ENCODE results near the gene ZNF207. TPM values are rescaled to one million over a fixed set of nuclear protein-coding genes. Genes with fewer than 3 reads are reported as not detected.
A peak's percentile ranks its signal among the peaks of the same experiment; 100 is the strongest.
"Not testable (repeated sequence)": the region's sequence is repeated elsewhere in the genome, so short reads cannot be mapped to it uniquely, and the experiment has no call there.

ZNF207 gene
- total RNA-seq, 2 experiments from 2014 or later = 197 to 231 TPM

DNA sequence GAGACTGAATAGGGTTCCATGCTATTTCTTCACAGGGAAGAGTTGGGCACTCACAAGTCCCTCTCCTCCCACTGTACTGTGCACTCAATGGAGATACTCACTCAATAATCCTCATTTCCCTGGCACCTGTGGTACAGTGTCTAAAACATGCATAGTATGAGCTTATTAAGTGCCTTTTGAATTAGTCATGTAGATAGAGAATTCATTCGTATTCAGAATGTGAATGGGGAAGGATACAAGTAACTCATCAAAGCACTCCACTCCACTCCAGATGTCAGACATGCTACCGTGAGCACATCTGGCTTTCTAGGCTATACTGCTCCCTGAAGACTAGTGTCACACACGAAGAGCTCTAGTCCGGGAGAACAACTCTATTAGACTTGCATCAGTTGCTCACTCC is 14.3 kb upstream of the ZNF207 start:
- Mint-ChIP-seq H3K27me3 (no peaks in the 10 kb centered on the region), H3K4me1 (peaks cover 14% of the 10 kb centered on the region), H3K4me3 (no peak overlapping the region), H3K27ac (no peak overlapping the region), H3K9me3 (ENCODE audit: low read depth) (no peaks in the 10 kb centered on the region), H3K36me3 (ENCODE audit: low read depth) (peaks cover 22% of the 10 kb centered on the region)
- POLR2A ChIA-PET = no interaction called here
- ATAC-seq (no peak), DNase-seq (no peak)
- intact Hi-C loops (cut with DNase I, micrococcal nuclease) = no loop called here
- CTCF ChIA-PET = no interaction called here

DNA sequence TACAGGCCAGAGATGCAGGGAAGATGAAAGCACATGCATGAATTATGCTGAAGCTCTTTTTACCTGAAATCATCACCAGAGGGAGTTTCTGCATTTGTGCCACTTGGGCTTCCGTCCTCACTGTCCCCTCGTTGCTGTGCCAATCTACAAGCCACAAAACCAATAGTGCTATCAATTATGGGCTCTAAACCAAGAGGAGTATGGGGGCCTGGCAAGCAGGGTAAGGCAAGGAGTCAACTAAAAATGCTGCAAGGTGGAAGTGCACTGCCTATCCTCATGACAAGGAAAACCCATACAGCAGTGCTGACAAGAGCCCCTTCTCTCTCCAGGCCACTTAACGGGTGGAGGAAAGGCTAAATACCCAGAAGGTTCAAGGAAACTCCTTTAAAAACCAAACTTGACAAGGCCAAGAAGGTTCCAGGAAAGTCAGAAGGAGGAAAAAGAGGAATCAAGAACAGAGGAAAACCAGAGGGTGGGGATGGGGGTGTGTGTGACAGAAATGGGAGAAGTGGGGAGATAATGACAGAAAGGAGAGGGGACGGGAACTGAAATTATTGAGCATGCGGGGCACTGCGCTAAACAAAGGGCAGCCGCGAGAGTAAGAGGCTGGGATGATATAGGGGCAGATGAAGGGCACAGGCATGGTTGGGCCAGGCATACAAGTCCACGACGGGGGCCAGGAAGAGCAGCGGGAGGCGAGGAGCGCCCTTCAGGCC is 8.7 kb upstream of the ZNF207 start:
- CTCF ChIA-PET = interaction anchor here (0.6 to 1.3 kb wide), 4 partner anchors 10 to 415 kb away, joined by 3 to 6 read pairs (median 4); partner anchors contain the start of gene PSMD11
- peak overlapping the region; percentile 88 for H3K4me3 Mint-ChIP-seq
- H3K27ac Mint-ChIP-seq = peak overlapping the region; percentile 96
- ATAC-seq = peak; percentile 45
- no peaks in the 10 kb centered on the region for H3K27me3 Mint-ChIP-seq
- POLR2A ChIA-PET = interaction anchor here (0.6 to 0.8 kb wide), 5 partner anchors 9 to 144 kb away, joined by 3 to 4 read pairs (median 3); partner anchors contain the start of gene PSMD11
- peaks cover 9% of the 10 kb centered on the region for H3K36me3 Mint-ChIP-seq (ENCODE audit: low read depth)
- H3K9me3 Mint-ChIP-seq (ENCODE audit: low read depth) = no peaks in the 10 kb centered on the region
- intact Hi-C loops (cut with DNase I, micrococcal nuclease) = loop anchor here (1.0 to 5.0 kb wide), 3 partner anchors 9 to 536 kb away; partner anchors contain the start of genes MYO1D (in 1 of the 2) and ZNF207 (in 1 of the 2)
- peak; percentile 74 for DNase-seq
- peaks cover 17% of the 10 kb centered on the region for H3K4me1 Mint-ChIP-seq

DNA sequence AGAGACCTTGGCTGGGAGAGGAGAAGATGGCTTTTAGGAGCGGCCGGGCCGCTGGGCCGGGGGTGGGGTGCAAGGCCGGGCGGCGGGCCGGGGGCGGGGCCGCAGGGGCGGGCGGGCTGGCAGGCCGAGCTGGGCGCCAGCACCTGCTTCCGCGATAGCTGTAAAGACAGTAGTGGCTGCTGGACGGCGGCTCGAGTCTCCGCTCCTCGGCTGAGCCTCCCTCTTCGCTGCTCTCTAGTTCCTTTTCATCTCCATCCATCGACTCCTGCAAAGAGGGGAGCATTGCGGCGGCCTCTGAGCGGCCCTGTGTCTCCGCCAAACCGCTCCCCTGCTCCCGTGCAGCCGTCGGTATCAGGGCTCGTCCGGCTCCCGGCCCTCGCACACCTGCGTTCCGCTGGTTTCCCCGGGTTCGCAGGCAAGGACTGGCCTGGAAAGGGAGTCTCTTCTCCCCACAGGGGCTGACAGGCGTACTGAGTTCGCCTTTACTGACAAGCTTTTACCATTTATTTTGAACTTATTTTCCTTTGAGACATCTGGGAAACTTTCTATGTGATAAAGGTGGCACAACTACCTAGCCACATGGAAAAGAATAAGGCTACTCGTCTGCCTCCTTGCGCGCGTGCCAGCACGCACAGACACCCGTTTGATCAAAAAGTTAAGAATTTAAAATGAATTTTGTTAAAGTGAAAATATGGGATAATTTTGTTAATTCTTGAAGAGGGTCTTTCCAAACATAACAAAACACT is 7.9 kb upstream of the ZNF207 start, which contains the start of gene C17orf75:
Gene C17orf75 (minus strand): TSS at position 317 of the 746 bp plus-strand sequence. CDS start 34 bp downstream, at position 283.
- H3K4me3 Mint-ChIP-seq = peak within 1 kb of the TSS; percentile 88

GRCh38 chr17:32342603-32343325 is 7.2 kb upstream of the ZNF207 start:
- ATAC-seq = no peak
- ChIA-PET CTCF (interaction anchor here (0.7 kb wide), 1 partner anchor 11 kb away, joined by 3 read pairs; no protein-coding TSS in a partner anchor), POLR2A (no interaction called here)
- Mint-ChIP-seq H3K4me3 (peak overlapping the region; percentile 88), H3K4me1 (peaks cover 17% of the 10 kb centered on the region), H3K27ac (peak overlapping the region; percentile 86), H3K36me3 (ENCODE audit: low read depth) (peaks cover 9% of the 10 kb centered on the region), H3K27me3 (no peaks in the 10 kb centered on the region), H3K9me3 (ENCODE audit: low read depth) (no peaks in the 10 kb centered on the region)
- DNase-seq = no peak
- intact Hi-C loops (cut with DNase I, micrococcal nuclease) = loop anchor here (1.0 to 5.0 kb wide), 4 partner anchors 8 to 415 kb away; partner anchors contain the start of genes PSMD11 (in 1 of the 2), RHOT1 (in 1 of the 2) and ZNF207 (in 1 of the 2)

More for the DNA sequence above, 7.9 kb upstream of the ZNF207 start, which contains the start of gene C17orf75:
- ChIA-PET POLR2A (no interaction called here), CTCF (interaction anchor here (0.7 kb wide), 1 partner anchor 11 kb away, joined by 3 read pairs; no protein-coding TSS in a partner anchor)
- Mint-ChIP-seq H3K27ac (peak within 1 kb of the TSS; percentile 96), H3K36me3 (ENCODE audit: low read depth) (peaks cover 9% of the 10 kb centered on the region), H3K4me1 (peaks cover 17% of the 10 kb centered on the region), H3K9me3 (ENCODE audit: low read depth) (no peaks in the 10 kb centered on the region), H3K27me3 (no peaks in the 10 kb centered on the region)
- DNase-seq (peak; percentile 90), ATAC-seq (peak; percentile 94)
- intact Hi-C loops (cut with DNase I, micrococcal nuclease) = loop anchor here (1.0 to 5.0 kb wide), 5 partner anchors 8 to 535 kb away; partner anchors contain the start of genes ZNF207 (in 2 of the 2), MYO1D (in 1 of the 2), PSMD11 (in 1 of the 2) and RHOT1 (in 1 of the 2)

DNA sequence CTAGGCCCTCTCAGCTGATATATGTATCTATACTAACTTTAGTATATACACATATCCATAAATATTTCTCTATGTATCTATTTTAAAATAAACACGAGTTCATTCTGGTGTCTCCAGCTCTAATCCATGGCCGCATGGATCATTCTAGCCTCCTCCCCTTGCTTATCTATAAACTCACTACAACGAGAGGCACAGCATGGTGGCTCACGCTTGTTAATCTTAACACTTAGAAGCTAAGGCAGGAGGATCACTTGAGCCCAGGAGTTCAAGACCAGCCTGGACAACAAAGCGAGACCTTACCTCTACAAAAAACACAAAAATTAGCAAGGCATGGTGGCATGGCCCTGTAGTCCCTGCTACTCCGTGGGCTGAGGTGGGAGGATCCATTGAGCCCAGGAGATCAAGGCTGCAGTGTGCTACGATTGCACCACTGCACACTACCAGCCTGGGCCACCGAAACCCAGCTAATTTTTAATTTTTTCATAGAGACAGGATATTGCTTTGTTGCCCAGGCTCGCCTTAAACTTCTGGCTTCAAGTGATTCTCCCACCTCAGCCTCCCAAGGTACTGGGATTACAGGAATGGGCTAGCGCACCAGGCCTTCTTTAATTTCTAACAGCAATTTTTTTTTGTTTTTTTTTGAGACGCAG is 3.9 kb upstream of the ZNF207 start:
- CTCF ChIA-PET = interaction anchor here (0.6 to 0.7 kb wide), 2 partner anchors 13 to 207 kb away, joined by 3 read pairs; no protein-coding TSS in a partner anchor
- intact Hi-C loops (cut with DNase I, micrococcal nuclease) = no loop called here
- no peak overlapping the region for H3K4me3 Mint-ChIP-seq
- POLR2A ChIA-PET = no interaction called here
- no peak overlapping the region for H3K27ac Mint-ChIP-seq
- peaks cover 15% of the 10 kb centered on the region for H3K4me1 Mint-ChIP-seq
- no peaks in the 10 kb centered on the region for H3K27me3 Mint-ChIP-seq
- no peak for ATAC-seq
- DNase-seq = no peak
- H3K9me3 Mint-ChIP-seq (ENCODE audit: low read depth) = no peaks in the 10 kb centered on the region
- H3K36me3 Mint-ChIP-seq (ENCODE audit: low read depth) = peaks cover 16% of the 10 kb centered on the region

DNA sequence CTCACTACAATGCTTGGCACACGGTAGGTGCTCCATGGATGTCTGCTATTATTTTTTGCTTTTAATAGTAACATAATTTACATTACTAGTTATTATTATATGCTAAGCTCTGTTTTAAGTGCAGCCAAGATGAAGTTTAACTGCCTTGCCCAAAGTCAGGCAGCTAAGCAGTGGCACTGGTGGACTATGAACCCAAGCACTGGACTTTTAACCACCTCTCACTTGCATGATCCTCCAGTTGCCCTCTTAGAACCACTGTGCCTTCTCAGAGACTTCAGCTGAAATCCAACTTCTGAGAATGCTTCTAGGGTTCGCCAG is 1.5 kb upstream of the ZNF207 start:
- intact Hi-C loops (cut with DNase I, micrococcal nuclease) = no loop called here
- Mint-ChIP-seq H3K27ac (no peak overlapping the region), H3K9me3 (ENCODE audit: low read depth) (no peaks in the 10 kb centered on the region), H3K36me3 (ENCODE audit: low read depth) (peaks cover 38% of the 10 kb centered on the region), H3K4me1 (peaks cover 15% of the 10 kb centered on the region), H3K4me3 (peak overlapping the region; percentile 99), H3K27me3 (no peaks in the 10 kb centered on the region)
- POLR2A ChIA-PET = interaction anchor here (0.6 to 0.7 kb wide), 4 partner anchors 8 to 872 kb away, joined by 3 to 5 read pairs (median 3); no protein-coding TSS in a partner anchor
- ATAC-seq = no peak
- CTCF ChIA-PET = no interaction called here
- no peak for DNase-seq

DNA sequence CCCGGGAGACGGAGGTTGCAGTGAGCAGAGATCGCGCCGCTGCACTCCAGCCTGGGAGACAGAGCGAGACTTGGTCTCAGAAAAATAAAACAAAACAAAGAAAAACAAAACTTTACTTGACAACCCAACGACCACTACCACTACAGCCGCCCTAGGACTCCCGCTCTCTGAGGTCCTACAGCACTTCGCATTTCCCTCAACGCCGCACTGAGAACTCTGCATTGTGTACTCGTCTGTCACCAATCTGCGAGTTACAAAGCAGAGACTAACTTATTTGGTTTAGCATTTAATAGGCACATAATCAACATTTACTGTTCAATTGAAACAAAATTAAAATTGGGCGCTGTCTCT is 479 bp upstream of the ZNF207 start:
- Mint-ChIP-seq H3K4me1 (peaks cover 22% of the 10 kb centered on the region), H3K27me3 (no peaks in the 10 kb centered on the region), H3K27ac (peak overlapping the region; percentile 100), H3K36me3 (ENCODE audit: low read depth) (peaks cover 46% of the 10 kb centered on the region), H3K9me3 (ENCODE audit: low read depth) (no peaks in the 10 kb centered on the region), H3K4me3 (peak overlapping the region; percentile 99)
- intact Hi-C loops (cut with DNase I, micrococcal nuclease) = no loop called here
- ChIA-PET POLR2A (no interaction called here), CTCF (no interaction called here)
- peak; percentile 40 for DNase-seq
- no peak for ATAC-seq

DNA sequence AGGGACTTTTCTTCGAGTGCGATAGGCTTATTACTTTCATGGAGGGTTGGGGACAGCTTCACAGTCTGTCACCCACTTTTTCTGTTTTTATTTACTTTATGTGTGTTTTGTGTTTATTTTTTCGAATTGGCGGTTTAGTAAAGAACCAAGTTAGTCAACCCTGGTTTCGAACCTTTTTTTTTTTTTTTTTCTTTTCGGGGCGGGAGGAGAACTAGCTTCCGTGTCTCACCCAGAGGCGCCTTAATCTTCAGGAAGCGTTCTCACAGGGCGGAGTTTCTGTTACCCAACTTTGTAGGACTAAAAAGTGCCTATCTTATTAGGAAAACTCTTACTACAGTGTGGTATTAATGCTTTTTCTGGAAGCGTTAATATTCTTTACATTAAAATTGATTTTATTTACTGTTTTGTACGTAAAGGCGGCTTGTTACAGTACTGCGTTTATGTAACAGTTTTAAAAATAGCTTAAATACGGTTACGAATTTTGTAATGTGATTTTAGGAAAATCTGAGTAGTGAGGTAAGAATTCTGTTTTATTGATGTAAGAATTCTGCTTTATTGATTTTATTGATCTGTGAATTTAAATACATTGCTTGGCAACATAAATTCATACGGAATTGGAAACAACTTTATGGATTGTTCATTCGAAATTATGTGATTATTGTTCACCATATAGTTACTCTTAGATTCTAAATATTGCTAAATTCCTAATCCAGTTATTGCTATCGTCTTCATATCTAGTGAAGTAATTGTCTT is 885 bp downstream of the ZNF207 start:
- H3K9me3 Mint-ChIP-seq (ENCODE audit: low read depth) = no peaks in the 10 kb centered on the region
- intact Hi-C loops (cut with DNase I, micrococcal nuclease) = loop anchor here (1.0 to 5.0 kb wide), 7 partner anchors 9 to 414 kb away; partner anchors contain the start of genes PSMD11 (in 2 of the 2), C17orf75 (in 1 of the 2), LRRC37B (in 1 of the 2) and SUZ12 (in 1 of the 2)
- DNase-seq (peak; percentile 59), ATAC-seq (peak; percentile 32)
- peak overlapping the region; percentile 100 for H3K27ac Mint-ChIP-seq
- CTCF ChIA-PET = interaction anchor here (1.0 to 1.9 kb wide), 3 partner anchors 10 to 20 kb away, joined by 3 to 9 read pairs (median 6); no protein-coding TSS in a partner anchor
- H3K36me3 Mint-ChIP-seq (ENCODE audit: low read depth) = peaks cover 60% of the 10 kb centered on the region
- POLR2A ChIA-PET = interaction anchor here (0.6 to 1.4 kb wide), 7 partner anchors 10 to 244 kb away, joined by 3 to 13 read pairs (median 4); partner anchors contain the start of gene PSMD11
- H3K4me3 Mint-ChIP-seq = peak overlapping the region; percentile 99
- peaks cover 36% of the 10 kb centered on the region for H3K4me1 Mint-ChIP-seq
- no peaks in the 10 kb centered on the region for H3K27me3 Mint-ChIP-seq

GRCh38 chr17:32352734-32353133 is 2.8 kb downstream of the ZNF207 start:
- intact Hi-C loops (cut with DNase I, micrococcal nuclease) = loop anchor here in 1 of 2 experiments (5.0 kb wide), 1 partner anchor 415 kb away; the partner anchor contains the start of gene SUZ12
- Mint-ChIP-seq H3K4me3 (peak overlapping the region; percentile 99), H3K36me3 (ENCODE audit: low read depth) (peaks cover 67% of the 10 kb centered on the region), H3K4me1 (peaks cover 46% of the 10 kb centered on the region), H3K27ac (peak overlapping the region; percentile 39)
- H3K27me3 Mint-ChIP-seq; ATAC-seq; H3K9me3 Mint-ChIP-seq (ENCODE audit: low read depth); CTCF ChIA-PET; DNase-seq: not testable (repeated sequence)
- POLR2A ChIA-PET = interaction anchor here (0.6 to 0.7 kb wide), 2 partner anchors 194 to 215 kb away, joined by 3 to 7 read pairs; no protein-coding TSS in a partner anchor
